ENCODE results near the gene HES2. TPM values are rescaled to one million over a fixed set of nuclear protein-coding genes. Genes with fewer than 3 reads are reported as not detected.
"Not testable (repeated sequence)": the region's sequence is repeated elsewhere in the genome, so short reads cannot be mapped to it uniquely, and the experiment has no call there.

Gene HES2
- total and polyA plus RNA-seq, 5 donors from 2014 or later: not detected

DNA sequence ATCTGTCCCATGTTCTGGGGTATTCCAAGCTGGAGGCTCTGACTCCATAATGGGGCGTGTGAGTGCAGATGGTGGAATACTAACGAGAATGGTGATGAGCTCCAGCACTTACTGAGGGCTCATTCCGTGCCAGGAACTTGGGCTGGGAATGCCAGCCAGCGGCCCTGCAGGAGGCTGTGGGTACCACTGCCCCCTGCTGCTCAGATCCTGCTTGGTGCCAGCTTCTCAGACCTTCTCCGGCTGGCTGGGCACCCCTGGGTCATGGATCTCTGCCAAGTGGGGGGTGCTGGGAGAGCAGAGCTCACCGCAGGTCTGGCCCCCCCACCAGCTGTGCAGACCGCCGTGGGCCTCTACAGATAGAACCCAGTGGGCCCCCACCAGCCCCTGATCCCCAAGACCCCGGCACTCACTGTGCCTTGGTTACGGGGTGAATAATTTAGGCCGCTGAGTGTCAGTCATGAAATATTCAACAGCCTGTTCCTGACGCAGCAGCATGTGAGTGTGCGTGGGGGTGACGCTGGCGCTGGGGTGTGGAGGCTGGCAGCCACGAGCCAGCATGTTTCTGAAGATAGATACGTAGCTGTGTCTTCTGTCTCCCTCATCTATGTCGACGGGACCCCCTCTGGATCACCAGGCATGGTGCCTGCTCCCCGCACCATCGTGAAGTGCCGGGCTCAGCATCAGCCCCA, 17.4 kb upstream of the HES2 start:
- not testable (repeated sequence) for H3K36me3 ChIP-seq (ENCODE audit: control insufficient read depth, insufficient read depth, low read length); H3K27ac Mint-ChIP-seq; H3K9me3 Mint-ChIP-seq; DNase-seq; H3K4me3 ChIP-seq (ENCODE audit: low read depth, low read length); H3K4me1 ChIP-seq (ENCODE audit: control insufficient read depth, insufficient read depth, low read length, poor library complexity, severe bottlenecking); H3K36me3 Mint-ChIP-seq; H3K27me3 ChIP-seq (ENCODE audit: control insufficient read depth, insufficient read depth, low read length); ATAC-seq (ENCODE audit: low read depth in 2 of 2); H3K9me3 ChIP-seq (ENCODE audit: control insufficient read depth in 2 of 2, low read length in 2 of 2); H3K4me3 Mint-ChIP-seq; H3K27ac ChIP-seq (ENCODE audit: insufficient read depth, low read length, poor library complexity, severe bottlenecking)
- peaks cover 0 to 14% (median 5%) of the 10 kb centered on the region in 4 donors for H3K4me1 Mint-ChIP-seq
- H3K27me3 Mint-ChIP-seq: peaks cover 47% of the 10 kb centered on the region

DNA sequence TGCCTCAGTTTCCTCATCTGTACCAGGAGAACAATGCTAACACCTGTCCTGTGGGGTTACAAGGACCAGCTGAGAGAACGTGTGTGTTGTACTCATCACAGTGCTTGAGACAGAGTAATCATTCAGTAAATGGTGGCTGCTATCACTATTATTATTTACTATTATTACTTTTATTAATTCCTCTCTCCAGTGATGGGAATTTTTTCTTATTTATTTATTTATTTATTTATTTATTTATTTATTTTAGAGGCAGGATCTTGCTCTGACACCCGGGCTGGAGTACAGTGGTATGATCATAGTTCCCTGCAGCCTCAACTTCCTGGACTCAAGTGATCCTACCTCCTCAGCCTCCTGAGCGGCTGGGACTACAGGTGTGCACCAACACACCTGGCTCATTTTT, 16.6 kb upstream of the HES2 start:
- not testable (repeated sequence) for ATAC-seq (ENCODE audit: low read depth in 2 of 2); H3K36me3 Mint-ChIP-seq; H3K36me3 ChIP-seq (ENCODE audit: control insufficient read depth, insufficient read depth, low read length); H3K9me3 ChIP-seq (ENCODE audit: control insufficient read depth in 2 of 2, low read length in 2 of 2); H3K27ac ChIP-seq (ENCODE audit: insufficient read depth, low read length, poor library complexity, severe bottlenecking); H3K4me1 ChIP-seq (ENCODE audit: control insufficient read depth, insufficient read depth, low read length, poor library complexity, severe bottlenecking); DNase-seq; H3K27ac Mint-ChIP-seq; H3K27me3 ChIP-seq (ENCODE audit: control insufficient read depth, insufficient read depth, low read length); H3K4me3 ChIP-seq (ENCODE audit: low read depth, low read length); H3K9me3 Mint-ChIP-seq; H3K4me3 Mint-ChIP-seq
- Mint-ChIP-seq H3K4me1 (peaks cover 0 to 14% (median 5%) of the 10 kb centered on the region in 4 donors), H3K27me3 (peaks cover 43% of the 10 kb centered on the region)

DNA sequence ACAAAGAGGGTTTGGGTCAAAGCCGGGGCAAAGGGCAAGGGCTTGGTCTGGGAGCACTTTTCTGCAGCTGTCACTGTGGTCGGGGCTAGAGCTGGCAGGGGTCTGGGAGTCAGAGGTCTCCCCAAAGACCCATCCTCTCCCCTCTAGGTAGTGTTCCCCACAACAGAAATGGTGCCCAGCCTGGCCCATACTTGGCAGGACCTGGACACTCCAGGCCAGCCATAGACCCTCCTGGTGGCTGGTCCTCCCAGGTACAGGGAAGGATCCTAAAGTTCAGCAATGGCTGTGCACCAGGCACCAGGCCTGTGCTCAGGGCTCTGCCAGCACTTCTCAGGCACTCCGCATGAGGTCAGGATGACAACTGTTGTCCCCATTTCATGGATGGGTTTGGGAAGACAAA, 15.8 kb upstream of the HES2 start:
- Histone ChIP-seq H3K27me3 (ENCODE audit: control insufficient read depth, insufficient read depth, low read length) (no peaks in the 10 kb centered on the region), H3K9me3 (ENCODE audit: control insufficient read depth in 2 of 2, low read length in 2 of 2) (no peaks in the 10 kb centered on the region), H3K27ac (ENCODE audit: insufficient read depth, low read length, poor library complexity, severe bottlenecking) (no peak overlapping the region), H3K4me1 (ENCODE audit: control insufficient read depth, insufficient read depth, low read length, poor library complexity, severe bottlenecking) (peaks cover 5% of the 10 kb centered on the region), H3K4me3 (ENCODE audit: low read depth, low read length) (no peak overlapping the region), H3K36me3 (ENCODE audit: control insufficient read depth, insufficient read depth, low read length) (no peaks in the 10 kb centered on the region)
- H3K27me3 Mint-ChIP-seq: peaks cover 44% of the 10 kb centered on the region
- no peaks in the 10 kb centered on the region for H3K36me3 Mint-ChIP-seq
- peaks cover 0 to 1% (median 0%) of the 10 kb centered on the region in 7 donors for H3K9me3 Mint-ChIP-seq
- no peak overlapping the region for H3K27ac Mint-ChIP-seq
- ATAC-seq (ENCODE audit: low read depth in 2 of 2) (no peak), DNase-seq (no peak)
- peaks cover 0 to 11% (median 5%) of the 10 kb centered on the region in 4 donors for H3K4me1 Mint-ChIP-seq
- no peak overlapping the region for H3K4me3 Mint-ChIP-seq

DNA sequence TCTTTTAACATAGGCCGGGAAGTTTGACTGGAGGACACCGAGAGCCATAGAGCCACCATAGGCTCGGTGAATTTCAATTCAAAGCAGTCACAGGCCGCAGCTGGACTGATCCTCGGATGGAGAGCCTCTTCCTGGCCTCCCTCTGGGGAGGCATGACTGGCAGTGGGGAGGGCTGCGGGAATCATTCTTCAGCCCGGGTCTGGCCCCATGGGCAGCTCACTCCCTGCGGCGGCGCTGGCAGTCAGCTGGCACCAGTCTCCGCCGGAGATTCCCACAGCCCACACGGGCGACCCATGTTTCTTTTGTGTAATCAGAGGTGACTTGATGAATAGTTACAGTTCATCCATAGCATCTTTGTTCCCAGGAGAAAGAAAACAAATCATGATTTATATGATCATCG, 15.4 kb upstream of the HES2 start:
- no peak overlapping the region for H3K27ac ChIP-seq (ENCODE audit: insufficient read depth, low read length, poor library complexity, severe bottlenecking)
- no peak for ATAC-seq (ENCODE audit: low read depth in 2 of 2)
- no peaks in the 10 kb centered on the region for H3K9me3 ChIP-seq (ENCODE audit: control insufficient read depth in 2 of 2, low read length in 2 of 2)
- H3K4me3 Mint-ChIP-seq: no peak overlapping the region
- no peaks in the 10 kb centered on the region for H3K36me3 ChIP-seq (ENCODE audit: control insufficient read depth, insufficient read depth, low read length)
- H3K27me3 ChIP-seq (ENCODE audit: control insufficient read depth, insufficient read depth, low read length): no peaks in the 10 kb centered on the region
- DNase-seq: no peak
- H3K27ac Mint-ChIP-seq: no peak overlapping the region
- peaks cover 4% of the 10 kb centered on the region for H3K4me1 ChIP-seq (ENCODE audit: control insufficient read depth, insufficient read depth, low read length, poor library complexity, severe bottlenecking)
- peaks cover 48% of the 10 kb centered on the region for H3K27me3 Mint-ChIP-seq
- peaks cover 0 to 1% (median 0%) of the 10 kb centered on the region in 7 donors for H3K9me3 Mint-ChIP-seq
- H3K36me3 Mint-ChIP-seq: no peaks in the 10 kb centered on the region
- H3K4me1 Mint-ChIP-seq: peaks cover 0 to 11% (median 5%) of the 10 kb centered on the region in 4 donors
- H3K4me3 ChIP-seq (ENCODE audit: low read depth, low read length): no peak overlapping the region

DNA sequence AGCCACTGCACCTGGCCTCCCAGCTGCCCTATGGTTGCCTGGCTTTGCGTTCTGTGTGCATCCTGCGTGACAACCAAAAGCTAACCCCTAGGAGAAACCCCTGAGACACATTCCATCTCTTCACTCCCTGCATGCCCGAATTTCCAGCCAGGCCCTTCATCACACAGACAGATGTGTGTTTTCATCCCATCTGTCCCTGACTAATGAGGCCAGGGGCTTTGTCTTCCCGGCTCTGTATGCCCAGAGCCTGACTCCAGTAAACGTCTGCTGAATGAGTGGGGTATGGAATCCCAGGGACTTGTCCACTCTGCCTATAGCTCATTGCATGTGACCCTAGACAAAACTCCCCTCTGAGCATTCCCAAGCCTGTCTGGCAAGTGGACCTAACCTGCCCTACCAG, 14.5 kb upstream of the HES2 start:
- no peak overlapping the region for H3K4me3 ChIP-seq (ENCODE audit: low read depth, low read length)
- Mint-ChIP-seq H3K36me3 (no peaks in the 10 kb centered on the region), H3K9me3 (peaks cover 0 to 1% (median 0%) of the 10 kb centered on the region in 7 donors), H3K27me3 (peaks cover 47% of the 10 kb centered on the region), H3K27ac (no peak overlapping the region), H3K4me1 (peaks cover 0 to 7% (median 3%) of the 10 kb centered on the region in 4 donors), H3K4me3 (no peak overlapping the region)
- H3K36me3 ChIP-seq (ENCODE audit: control insufficient read depth, insufficient read depth, low read length): no peaks in the 10 kb centered on the region
- H3K4me1 ChIP-seq (ENCODE audit: control insufficient read depth, insufficient read depth, low read length, poor library complexity, severe bottlenecking): no peaks in the 10 kb centered on the region
- no peak overlapping the region for H3K27ac ChIP-seq (ENCODE audit: insufficient read depth, low read length, poor library complexity, severe bottlenecking)
- DNase-seq (no peak), ATAC-seq (ENCODE audit: low read depth in 2 of 2) (no peak)
- no peaks in the 10 kb centered on the region for H3K9me3 ChIP-seq (ENCODE audit: control insufficient read depth in 2 of 2, low read length in 2 of 2)
- H3K27me3 ChIP-seq (ENCODE audit: control insufficient read depth, insufficient read depth, low read length): no peaks in the 10 kb centered on the region

DNA sequence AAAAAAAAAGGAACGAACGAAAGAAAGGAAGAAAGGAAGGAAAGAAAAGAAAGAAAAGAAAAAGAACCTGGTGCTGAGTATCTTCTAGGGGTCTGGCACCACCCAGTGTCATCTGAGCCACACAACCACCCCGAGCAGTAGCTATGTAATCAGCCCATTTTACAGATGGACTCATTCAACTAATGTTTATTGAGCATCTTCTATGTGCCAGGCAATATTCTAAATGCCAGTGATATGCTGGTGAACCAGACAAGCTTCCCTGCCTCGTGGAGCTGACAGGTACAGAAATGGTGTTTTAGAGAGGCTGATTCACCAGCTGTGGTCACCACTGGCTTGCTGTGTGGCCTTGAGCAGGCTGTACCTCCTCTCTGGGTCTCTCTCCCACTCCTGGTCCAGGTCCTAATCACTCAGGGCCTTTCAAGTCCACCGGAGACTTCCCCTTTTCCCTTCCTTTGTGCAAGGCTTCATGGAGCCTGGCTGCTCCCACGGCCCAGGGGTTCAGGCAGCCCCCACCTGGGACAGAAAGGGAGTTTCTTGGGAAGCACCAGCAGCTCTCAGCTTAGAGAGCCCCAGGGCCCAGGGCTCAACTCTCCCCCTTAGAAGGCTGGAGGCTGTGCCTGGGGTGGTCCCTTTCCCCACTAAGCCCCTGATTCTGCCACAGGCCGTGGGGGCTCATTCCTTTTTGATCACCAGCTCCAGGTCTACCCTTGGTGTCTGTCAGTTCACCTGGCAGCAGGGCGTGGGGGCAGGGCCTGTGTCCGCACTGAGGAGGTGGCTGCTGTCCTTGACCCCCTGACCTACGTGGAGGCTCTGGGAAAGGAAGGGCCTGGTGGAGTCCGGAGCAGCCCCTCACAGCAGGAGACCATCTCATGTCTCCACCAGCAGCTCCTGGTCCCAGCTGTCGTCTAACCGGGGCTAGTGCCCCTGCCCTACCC, 12.2 kb upstream of the HES2 start:
- H3K4me1 ChIP-seq (ENCODE audit: control insufficient read depth, insufficient read depth, low read length, poor library complexity, severe bottlenecking); H3K36me3 Mint-ChIP-seq; ATAC-seq (ENCODE audit: low read depth in 2 of 2); H3K9me3 Mint-ChIP-seq; H3K4me3 Mint-ChIP-seq; H3K27me3 ChIP-seq (ENCODE audit: control insufficient read depth, insufficient read depth, low read length); DNase-seq; H3K36me3 ChIP-seq (ENCODE audit: control insufficient read depth, insufficient read depth, low read length); H3K27ac ChIP-seq (ENCODE audit: insufficient read depth, low read length, poor library complexity, severe bottlenecking); H3K27ac Mint-ChIP-seq; H3K4me3 ChIP-seq (ENCODE audit: low read depth, low read length); H3K4me1 Mint-ChIP-seq; H3K9me3 ChIP-seq (ENCODE audit: control insufficient read depth in 2 of 2, low read length in 2 of 2): not testable (repeated sequence)
- H3K27me3 Mint-ChIP-seq: peaks cover 47% of the 10 kb centered on the region

DNA sequence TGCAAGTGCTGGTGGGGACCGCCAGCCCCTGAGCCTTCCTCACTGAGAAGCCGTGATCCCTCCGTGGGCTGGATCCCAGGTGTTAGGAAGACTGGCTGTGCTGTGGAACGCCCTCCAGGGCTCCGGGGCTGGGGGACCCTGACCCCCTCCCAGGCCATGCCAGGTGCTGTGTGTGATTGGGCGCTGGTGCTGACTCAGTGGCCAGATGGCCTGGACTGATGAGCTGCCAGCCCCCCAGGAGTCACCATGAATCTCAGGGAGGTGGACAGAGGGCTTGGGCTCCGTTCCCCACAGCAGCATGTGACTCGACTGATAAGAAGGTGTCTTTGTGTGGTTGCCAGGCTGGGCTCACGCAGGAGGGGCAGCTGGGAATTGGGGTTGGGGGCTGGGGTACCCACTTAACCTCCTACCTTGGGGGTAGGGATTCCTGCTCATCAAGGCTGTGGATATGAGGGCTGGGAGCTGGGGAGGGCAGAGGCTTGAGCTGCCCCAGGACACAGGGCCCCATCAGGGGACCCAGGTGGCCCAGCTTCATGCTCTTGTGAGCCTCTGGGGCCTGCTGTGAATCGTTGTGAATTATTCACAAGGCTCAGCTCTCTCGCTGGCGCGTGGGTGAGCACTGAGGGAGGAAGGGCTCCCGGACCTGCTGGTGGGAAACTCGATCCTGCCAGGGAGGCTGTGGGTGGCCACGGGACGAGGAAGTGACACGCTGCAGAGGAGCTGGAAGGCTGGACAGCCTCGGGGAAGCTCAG, 10.1 kb upstream of the HES2 start:
- H3K27ac ChIP-seq (ENCODE audit: insufficient read depth, low read length, poor library complexity, severe bottlenecking); ATAC-seq (ENCODE audit: low read depth in 2 of 2); H3K27ac Mint-ChIP-seq; H3K36me3 Mint-ChIP-seq; DNase-seq; H3K9me3 Mint-ChIP-seq; H3K4me3 ChIP-seq (ENCODE audit: low read depth, low read length); H3K36me3 ChIP-seq (ENCODE audit: control insufficient read depth, insufficient read depth, low read length); H3K4me3 Mint-ChIP-seq; H3K4me1 Mint-ChIP-seq; H3K9me3 ChIP-seq (ENCODE audit: control insufficient read depth in 2 of 2, low read length in 2 of 2); H3K4me1 ChIP-seq (ENCODE audit: control insufficient read depth, insufficient read depth, low read length, poor library complexity, severe bottlenecking); H3K27me3 ChIP-seq (ENCODE audit: control insufficient read depth, insufficient read depth, low read length): not testable (repeated sequence)
- peaks cover 38% of the 10 kb centered on the region for H3K27me3 Mint-ChIP-seq
